Stimulated activated CD8-positive, alpha-beta memory T cell treated with anti-CD3 and anti-CD28 coated beads, Interleukin-12 subunit alpha, Interleukin-12 subunit beta, amount 100 ng/mL, for 24 hours (primary cell): ENCODE data around the gene B3GNT3.

Experiments used
- DNase-seq: peaks from one replicate; pipeline ENCODE4 v3.0.0-alpha.2; 2020; ENCODE audit errors: extremely low read depth

The B3GNT3 gene

GRCh38 chr19:17794731-17795494 lies at the start of gene B3GNT3:
B3GNT3 (plus strand) TSS chr19:17795138; CDS start chr19:17807808, 12,670 bp downstream.
- no peak for DNase-seq

- DNase-seq: peak; percentile 82
Observed at GRCh38 chr19:17747205-17748098, 47.5 kb upstream of the B3GNT3 start.

- no peak for DNase-seq
Observed at GRCh38 chr19:17748884-17749638, 45.9 kb upstream of the B3GNT3 start.

GRCh38 chr19:17749912-17750317 lies 45.0 kb upstream of the B3GNT3 start:
- no peak for DNase-seq

- peak; percentile 72 for DNase-seq
Observed at GRCh38 chr19:17751103-17751911, 43.6 kb upstream of the B3GNT3 start, which contains the start of gene FCHO1. FCHO1 (plus strand) TSS chr19:17751477; CDS start chr19:17755165, 3,688 bp downstream.

- DNase-seq: no peak
Observed at GRCh38 chr19:17751912-17752273, 43.0 kb upstream of the B3GNT3 start.

GRCh38 chr19:17752865-17753639 lies 41.9 kb upstream of the B3GNT3 start:
- no peak for DNase-seq

- DNase-seq: no peak
Observed at GRCh38 chr19:17753976-17754375, 41.0 kb upstream of the B3GNT3 start.

- DNase-seq: no peak
Observed at GRCh38 chr19:17754634-17755442, 40.1 kb upstream of the B3GNT3 start.

- DNase-seq: no peak
Observed at GRCh38 chr19:17755443-17755890, 39.5 kb upstream of the B3GNT3 start.

- no peak for DNase-seq
Observed at GRCh38 chr19:17755977-17756670, 38.8 kb upstream of the B3GNT3 start.

- no peak for DNase-seq
Observed at GRCh38 chr19:17757125-17757524, 37.8 kb upstream of the B3GNT3 start.

- DNase-seq: no peak
Observed at GRCh38 chr19:17758515-17758914, 36.4 kb upstream of the B3GNT3 start.

GRCh38 chr19:17761148-17761547 lies 33.8 kb upstream of the B3GNT3 start:
- DNase-seq: no peak

- DNase-seq: no peak
Observed at GRCh38 chr19:17762505-17763229, 32.3 kb upstream of the B3GNT3 start.

- no peak for DNase-seq
Observed at GRCh38 chr19:17764348-17764747, 30.6 kb upstream of the B3GNT3 start.

- no peak for DNase-seq
Observed at GRCh38 chr19:17765069-17765618, 29.8 kb upstream of the B3GNT3 start.
